ENCODE measurements around the gene RHOB. TPM values are rescaled to one million over a fixed set of nuclear protein-coding genes. Genes with fewer than 3 reads are reported as not detected.

The RHOB gene
- total and polyA plus RNA-seq, 2 of the 13 experiments (the other 11 are each of a cell fraction or from before 2014, with no cell fraction given) = 192 to 268 TPM

- TF ChIP-seq MLX (CRISPR knock-in tag; IDR thresholded peaks at IDR 0.05) (0 out of 2 replicates have a peak, but pooled peaks have one; percentile 21), ZBTB34 (CRISPR knock-in tag; IDR thresholded peaks at IDR 0.05) (no peak), ZNF816 (CRISPR knock-in tag; IDR thresholded peaks at IDR 0.05; ENCODE audit: borderline replicate concordance) (peak; percentile 56; the same call in 1 of the 2 replicates), POGK (CRISPR knock-in tag; conservative IDR thresholded peaks at IDR 0.05) (peak; percentile 91; the same call in 1 of the 2 replicates), SRSF4 (IDR thresholded peaks at IDR 0.05; ENCODE audit: low read depth, low read length, poor library complexity, severe bottlenecking) (peak; percentile 100), SALL1 (CRISPR knock-in tag; IDR thresholded peaks at IDR 0.05) (peak; percentile 91), ZFP1 (CRISPR knock-in tag; IDR thresholded peaks at IDR 0.05) (peak; percentile 78; the same call in 1 of the 2 replicates), RFX1 (IDR thresholded peaks at IDR 0.05) (no peak), SRSF9 (IDR thresholded peaks at IDR 0.05; ENCODE audit: borderline replicate concordance, insufficient read depth, low read depth, low read length, poor library complexity, severe bottlenecking) (no peak), MAFG (CRISPR knock-in tag; IDR thresholded peaks at IDR 0.05) (peak; percentile 58; the same call in 1 of the 2 replicates), CCAR2 (optimal IDR thresholded peaks at IDR 0.05; ENCODE audit: low read depth, low read length) (no peak), ZSCAN25 (CRISPR knock-in tag; IDR thresholded peaks at IDR 0.05) (0 out of 2 replicates have a peak, but pooled peaks have one; percentile 68), BRF2 (CRISPR knock-in tag; IDR thresholded peaks at IDR 0.05) (peak; percentile 89), MXD1 (CRISPR knock-in tag; IDR thresholded peaks at IDR 0.05) (peak; percentile 82), ZNF3 (CRISPR knock-in tag; IDR thresholded peaks at IDR 0.05) (peak; percentile 57; the same call in 1 of the 2 replicates), ATF3 (CRISPR knock-in tag; IDR thresholded peaks at IDR 0.05) (0 out of 2 replicates have a peak, but pooled peaks have one; percentile 21), ZNF644 (CRISPR knock-in tag; IDR thresholded peaks at IDR 0.05; ENCODE audit: low read depth) (no peak), ZNF143 (CRISPR knock-in tag; IDR thresholded peaks at IDR 0.05) (no peak), ZNF44 (CRISPR knock-in tag; IDR thresholded peaks at IDR 0.05) (0 out of 2 replicates have a peak, but pooled peaks have one; percentile 16), NFIB (CRISPR knock-in tag; IDR thresholded peaks at IDR 0.05; ENCODE audit: borderline replicate concordance) (no peak; the same call in 1 of the 2 replicates), PAF1 (CRISPR knock-in tag; IDR thresholded peaks at IDR 0.05) (no peak), HNRNPUL1 (IDR thresholded peaks at IDR 0.05; ENCODE audit: low read depth, low read length) (no peak), SPEN (CRISPR knock-in tag; IDR thresholded peaks at IDR 0.05; ENCODE audit: low read depth) (peak; percentile 82), ZNF720 (CRISPR knock-in tag; IDR thresholded peaks at IDR 0.05) (no peak), HNRNPK (IDR thresholded peaks at IDR 0.05; ENCODE audit: low read depth, low read length, poor library complexity, severe bottlenecking) (peak; percentile 61), NBN (conservative IDR thresholded peaks at IDR 0.05) (no peak)
Observed at GRCh38 chr2:20446917-20447436, at the start of gene RHOB (continued).
